Right lobe of liver (tissue), 6 donors: ENCODE data around the gene FGA. TPM values are rescaled to one million over a fixed set of nuclear protein-coding genes. Genes with fewer than 3 reads are reported as not detected.
A peak's percentile ranks its signal among the peaks of the same experiment; 100 is the strongest.

ENCODE experiments used
- ATAC-seq, 4 donors: fragments of 200-7000 bp; cut with Tn5 transposase; one replicate each; pipeline ENCODE4 v1.9.1; 2020; ENCODE audit warnings: mild to moderate bottlenecking in 4 of 4, moderate library complexity in 4 of 4
- DNase-seq, 3 donors: peaks; one replicate each; pipeline ENCODE4 v3.0.0-alpha.2; 2020
- H3K27ac ChIP-seq, 3 donors: fragments of 200-600 bp; one replicate each; pipeline ENCODE4 v1.8.0; 2022
- H3K27me3 ChIP-seq, 2 donors: fragments of 200-600 bp; one replicate each; pipeline ENCODE4 v1.8.0; 2022
- H3K36me3 ChIP-seq, 4 donors: fragments of 200-600 bp; sonication (generic) in 1 of 4; one replicate each; pipeline versions ENCODE4 v1.5.1 to v1.8.0; 2017 to 2022; ENCODE audit warnings: control low read depth in 1 of 4
- H3K4me1 ChIP-seq, 4 donors: fragments of 200-600 bp; sonication (generic) in 1 of 4; one replicate each; pipeline versions ENCODE4 v1.5.1 to v1.8.0; 2017 to 2022; ENCODE audit warnings: control low read depth in 1 of 4
- H3K4me3 ChIP-seq, 3 donors: fragments of 200-600 bp; one replicate each; pipeline ENCODE4 v1.8.0; 2022
- H3K9me3 ChIP-seq, 4 donors: fragments of 200-600 bp; sonication (generic) in 1 of 4; one replicate each; pipeline versions ENCODE4 v1.5.1 to v1.8.0; 2017 to 2022; ENCODE audit warnings: control low read depth in 1 of 4
- POLR2A ChIP-seq: fragments of 450-650 bp; IDR thresholded peaks from one replicate; pipeline ENCODE4 v1.6.1; 2017; ENCODE audit warnings: antibody characterized with exemption, mild to moderate bottlenecking
- WGBS: methylation state at CpG from one replicate; pipeline ENCODE4 v1.1.6; 2018; ENCODE audit warnings: low coverage, low lambda C conversion rate; ENCODE audit not compliant: insufficient coverage; ENCODE audit errors: missing lambda C conversion rate; 5-methylcytosine and 5-hydroxymethylcytosine counted together
- intact Hi-C, 2 donors: fragments of 100-400 bp; cut with DNase I; formaldehyde crosslinking; loops; one replicate each; pipeline versions ENCODE4 v1.11.2 to v1.14.1; 2022
- total RNA-seq, 6 experiments: library from RNA; depleted of rRNA in 2 of 6; stranded (reverse); fragments of >200 nt in 2 of 6; fragmentation: NEBNext Ultra II Directional in 3 of 6; extraction: Animal tissue kit (Norgen Biotek cat#: 25700) in 3 of 6; gene quantifications; one replicate each; pipeline versions ENCODE4 v1.1.0 to v1.2.4, GENCODE V29; 2016 to 2023
- TF ChIP-seq, protein P1 (sequence below), 4 donors: fragments of 200-600 bp in 3 of 4; fragments of 450-650 bp in 1 of 4; IDR thresholded peaks; one replicate each; pipeline versions ENCODE4 v1.5.1 to v1.8.0; 2016 to 2022; ENCODE audit warnings: antibody characterized with exemption in 4 of 4, mild to moderate bottlenecking in 2 of 4
- donor health status: DM: no; HTN: yes; CAD: no.
- donor health status: DM: no; HTN: no; CAD: no.
- donor health status: DM: no; HTN: no; CAD: no.
- donor health status: DM: no; HTN: yes; CAD: no.
- donor health status: DM: no; HTN: yes; CAD: no.

The FGA gene
- total RNA-seq, 6 experiments from 2014 or later = 8,384 to 20,319 (median 15,496) TPM

DNA sequence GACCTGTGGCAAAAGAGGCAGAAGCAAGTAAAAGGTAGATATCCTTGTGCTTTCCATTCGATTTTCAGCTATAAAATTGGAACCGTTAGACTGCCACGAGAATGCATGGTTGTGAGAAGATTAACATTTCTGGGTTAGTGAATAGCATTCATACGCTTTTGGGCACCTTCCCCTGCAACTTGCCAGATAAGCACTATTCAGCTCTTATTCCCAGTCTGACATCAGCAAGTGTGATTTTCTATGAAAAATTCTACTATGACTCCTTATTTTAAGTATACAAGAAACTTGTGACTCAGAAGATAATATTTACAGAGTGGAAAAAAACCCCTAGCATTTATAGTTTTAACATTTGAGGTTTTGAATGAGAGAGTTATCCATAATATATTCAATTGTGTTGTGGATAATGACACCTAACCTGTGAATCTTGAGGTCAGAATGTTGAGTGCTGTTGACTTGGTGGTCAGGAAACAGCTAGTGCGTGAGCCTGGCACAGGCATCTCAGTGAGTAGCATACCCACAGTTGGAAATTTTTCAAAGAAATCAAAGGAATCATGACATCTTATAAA, 23.8 kb downstream of the FGA start:
- Histone ChIP-seq H3K27ac (peak overlapping the region; percentile 2 to 91 (median 23)), H3K4me3 (peak overlapping the region in 2 of 3 donors; percentile 48 to 56), H3K36me3 (peaks cover 0 to 63% (median 27%) of the 10 kb centered on the region in 4 donors), H3K9me3 (no peaks in the 10 kb centered on the region), H3K27me3 (no peaks in the 10 kb centered on the region), H3K4me1 (peaks cover 0 to 35% (median 1%) of the 10 kb centered on the region in 4 donors)
- intact Hi-C loops = loop anchor here in 1 of 2 donors (5.0 kb wide), 1 partner anchor 46 kb away; the partner anchor contains the start of gene FGG
- TF ChIP-seq, protein P1, sequence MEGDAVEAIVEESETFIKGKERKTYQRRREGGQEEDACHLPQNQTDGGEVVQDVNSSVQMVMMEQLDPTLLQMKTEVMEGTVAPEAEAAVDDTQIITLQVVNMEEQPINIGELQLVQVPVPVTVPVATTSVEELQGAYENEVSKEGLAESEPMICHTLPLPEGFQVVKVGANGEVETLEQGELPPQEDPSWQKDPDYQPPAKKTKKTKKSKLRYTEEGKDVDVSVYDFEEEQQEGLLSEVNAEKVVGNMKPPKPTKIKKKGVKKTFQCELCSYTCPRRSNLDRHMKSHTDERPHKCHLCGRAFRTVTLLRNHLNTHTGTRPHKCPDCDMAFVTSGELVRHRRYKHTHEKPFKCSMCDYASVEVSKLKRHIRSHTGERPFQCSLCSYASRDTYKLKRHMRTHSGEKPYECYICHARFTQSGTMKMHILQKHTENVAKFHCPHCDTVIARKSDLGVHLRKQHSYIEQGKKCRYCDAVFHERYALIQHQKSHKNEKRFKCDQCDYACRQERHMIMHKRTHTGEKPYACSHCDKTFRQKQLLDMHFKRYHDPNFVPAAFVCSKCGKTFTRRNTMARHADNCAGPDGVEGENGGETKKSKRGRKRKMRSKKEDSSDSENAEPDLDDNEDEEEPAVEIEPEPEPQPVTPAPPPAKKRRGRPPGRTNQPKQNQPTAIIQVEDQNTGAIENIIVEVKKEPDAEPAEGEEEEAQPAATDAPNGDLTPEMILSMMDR (IDR thresholded peaks at IDR 0.05) = no peak
- TF ChIP-seq POLR2A = peak; percentile 32
- ATAC-seq (no peak), DNase-seq (no peak)
- WGBS = 34% methylated on average over 5 of the region's 5 CpGs

DNA sequence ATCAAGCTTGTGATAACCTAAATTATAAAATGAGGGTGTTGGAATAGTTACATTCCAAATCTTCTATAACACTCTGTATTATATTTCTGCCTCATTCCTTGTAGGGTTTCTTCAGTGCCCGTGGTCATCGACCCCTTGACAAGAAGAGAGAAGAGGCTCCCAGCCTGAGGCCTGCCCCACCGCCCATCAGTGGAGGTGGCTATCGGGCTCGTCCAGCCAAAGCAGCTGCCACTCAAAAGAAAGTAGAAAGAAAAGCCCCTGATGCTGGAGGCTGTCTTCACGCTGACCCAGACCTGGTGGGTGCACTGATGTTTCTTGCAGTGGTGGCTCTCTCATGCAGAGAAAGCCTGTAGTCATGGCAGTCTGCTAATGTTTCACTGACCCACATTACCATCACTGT, 24.8 kb downstream of the FGA start:
- H3K27me3 ChIP-seq = no peaks in the 10 kb centered on the region
- TF ChIP-seq, protein P1 (IDR thresholded peaks at IDR 0.05) = no peak
- peak; percentile 18 for TF ChIP-seq POLR2A
- WGBS = 5% methylated on average over 6 of the region's 6 CpGs
- H3K4me1 ChIP-seq = peaks cover 0 to 41% (median 1%) of the 10 kb centered on the region in 4 donors
- DNase-seq (no peak), ATAC-seq (peak in 1 of 4 donors; percentile 0)
- peak overlapping the region; percentile 22 to 56 (median 48) for H3K4me3 ChIP-seq
- peaks cover 0 to 62% (median 27%) of the 10 kb centered on the region in 4 donors for H3K36me3 ChIP-seq
- intact Hi-C loops = loop anchor here in 1 of 2 donors (5.0 kb wide), 1 partner anchor 47 kb away; the partner anchor contains the start of gene FGG
- H3K27ac ChIP-seq = peak overlapping the region; percentile 23 to 91 (median 65)
- H3K9me3 ChIP-seq = no peaks in the 10 kb centered on the region

DNA sequence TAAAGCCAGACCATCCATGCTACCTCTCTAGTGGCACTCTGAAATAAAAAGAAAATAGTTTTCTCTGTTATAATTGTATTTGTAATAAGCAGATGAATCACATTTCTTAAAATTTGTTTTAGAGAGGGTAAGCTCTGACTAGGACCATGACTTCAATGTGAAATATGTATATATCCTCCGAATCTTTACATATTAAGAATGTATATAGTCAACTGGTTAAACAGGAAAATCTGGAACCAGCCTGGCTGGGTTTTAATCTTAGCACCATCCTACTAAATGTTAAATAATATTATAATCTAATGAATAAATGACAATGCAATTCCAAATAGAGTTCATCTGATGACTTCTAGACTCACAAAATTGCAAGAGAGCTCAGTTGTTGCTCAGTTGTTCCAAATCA, 26.2 kb downstream of the FGA start:
- 41% methylated on average over 1 of the region's 1 CpG for WGBS
- no peak for ATAC-seq
- peak overlapping the region; percentile 22 to 56 (median 48) for H3K4me3 ChIP-seq

DNA sequence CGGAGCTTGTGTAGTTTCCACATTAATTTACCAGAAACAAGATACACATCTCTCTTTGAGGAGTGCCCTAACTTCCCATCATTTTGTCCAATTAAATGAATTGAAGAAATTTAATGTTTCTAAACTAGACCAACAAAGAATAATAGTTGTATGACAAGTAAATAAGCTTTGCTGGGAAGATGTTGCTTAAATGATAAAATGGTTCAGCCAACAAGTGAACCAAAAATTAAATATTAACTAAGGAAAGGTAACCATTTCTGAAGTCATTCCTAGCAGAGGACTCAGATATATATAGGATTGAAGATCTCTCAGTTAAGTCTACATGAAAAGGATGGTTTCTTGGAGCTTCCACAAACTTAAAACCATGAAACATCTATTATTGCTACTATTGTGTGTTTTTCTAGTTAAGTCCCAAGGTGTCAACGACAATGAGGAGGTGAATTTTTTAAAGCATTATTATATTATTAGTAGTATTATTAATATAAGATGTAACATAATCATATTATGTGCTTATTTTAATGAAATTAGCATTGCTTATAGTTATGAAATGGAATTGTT, 27.8 kb downstream of the FGA start, which contains the start of gene FGB:
TSS of gene FGB (plus strand) at position 315 of the 558 bp plus-strand sequence. CDS start at position 323, 8 bp downstream.
- Histone ChIP-seq H3K4me1 (peaks cover 0 to 23% (median 1%) of the 10 kb centered on the region in 4 donors), H3K27me3 (no peaks in the 10 kb centered on the region), H3K27ac (peak within 1 kb of the TSS; percentile 69 to 91 (median 86)), H3K4me3 (peak within 1 kb of the TSS; percentile 22 to 56 (median 48)), H3K36me3 (peaks cover 0 to 33% (median 13%) of the 10 kb centered on the region in 4 donors), H3K9me3 (no peaks in the 10 kb centered on the region)
- peak; percentile 82 for TF ChIP-seq POLR2A
- TF ChIP-seq, protein P1 (IDR thresholded peaks at IDR 0.05) = no peak
- no peak for DNase-seq
- 47% methylated on average over 2 of the region's 2 CpGs for WGBS
- intact Hi-C loops = loop anchor here in 1 of 2 donors (5.0 kb wide), 1 partner anchor 55 kb away; no protein-coding TSS in a partner anchor
- ATAC-seq = peak; percentile 12 to 49 (median 39)

More for the DNA sequence above, 26.2 kb downstream of the FGA start:
- Histone ChIP-seq H3K36me3 (peaks cover 0 to 48% (median 21%) of the 10 kb centered on the region in 4 donors), H3K27me3 (no peaks in the 10 kb centered on the region), H3K9me3 (no peaks in the 10 kb centered on the region), H3K27ac (peak overlapping the region; percentile 65 to 91 (median 69)), H3K4me1 (peaks cover 0 to 29% (median 1%) of the 10 kb centered on the region in 4 donors)
- DNase-seq = no peak
- no peak for TF ChIP-seq POLR2A
- TF ChIP-seq, protein P1 (IDR thresholded peaks at IDR 0.05) = no peak
- intact Hi-C loops = loop anchor here in 1 of 2 donors (5.0 kb wide), 1 partner anchor 53 kb away; no protein-coding TSS in a partner anchor
